Measurements from ENCODE around the gene TNIP2.
"Not testable (repeated sequence)": the region's sequence is repeated elsewhere in the genome, so short reads cannot be mapped to it uniquely, and the experiment has no call there.

TNIP2 gene

GRCh38 chr4:2793586-2794485 is 37.7 kb upstream of the TNIP2 start:
- peak; percentile 25 for DNase-seq (ENCODE audit: low spot score)

- peak; percentile 72 for DNase-seq (ENCODE audit: low spot score)
Measured at GRCh38 chr4:2792711-2793585, 36.8 kb upstream of the TNIP2 start, which contains the start of gene SH3BP2. TSS of gene SH3BP2 (plus strand) at chr4:2793085. CDS start at chr4:2820618, 27,533 bp downstream.

- DNase-seq (ENCODE audit: low spot score), result no peak
Measured at GRCh38 chr4:2792396-2792710, 36.2 kb upstream of the TNIP2 start.

GRCh38 chr4:2791518-2792395 is 35.6 kb upstream of the TNIP2 start:
- no peak for DNase-seq (ENCODE audit: low spot score)

GRCh38 chr4:2790583-2791517 is 34.7 kb upstream of the TNIP2 start:
- DNase-seq (ENCODE audit: low spot score), result no peak

- no peak for DNase-seq (ENCODE audit: low spot score)
Measured at GRCh38 chr4:2789793-2790582, 33.9 kb upstream of the TNIP2 start.

- no peak for DNase-seq (ENCODE audit: low spot score)
Measured at GRCh38 chr4:2789351-2789750, 33.2 kb upstream of the TNIP2 start.

- DNase-seq (ENCODE audit: low spot score), result no peak
Measured at GRCh38 chr4:2788532-2789103, 32.5 kb upstream of the TNIP2 start.

- no peak for DNase-seq (ENCODE audit: low spot score)
Measured at GRCh38 chr4:2788101-2788500, 32.0 kb upstream of the TNIP2 start.

GRCh38 chr4:2787230-2788100 is 31.3 kb upstream of the TNIP2 start:
- DNase-seq (ENCODE audit: low spot score), result no peak

GRCh38 chr4:2786794-2787229 is 30.7 kb upstream of the TNIP2 start:
- no peak for DNase-seq (ENCODE audit: low spot score)

GRCh38 chr4:2786152-2786671 is 30.1 kb upstream of the TNIP2 start:
- no peak for DNase-seq (ENCODE audit: low spot score)

GRCh38 chr4:2785613-2786012 is 29.5 kb upstream of the TNIP2 start:
- no peak for DNase-seq (ENCODE audit: low spot score)

GRCh38 chr4:2783790-2784189 is 27.7 kb upstream of the TNIP2 start:
- DNase-seq (ENCODE audit: low spot score), result no peak

GRCh38 chr4:2781911-2782310 is 25.8 kb upstream of the TNIP2 start:
- no peak for DNase-seq (ENCODE audit: low spot score)

- not testable (repeated sequence) for DNase-seq (ENCODE audit: low spot score)
Measured at GRCh38 chr4:2780643-2781042, 24.5 kb upstream of the TNIP2 start.

- DNase-seq (ENCODE audit: low spot score), result no peak
Measured at GRCh38 chr4:2771264-2771663, 15.1 kb upstream of the TNIP2 start.

- no peak for DNase-seq (ENCODE audit: low spot score)
Measured at GRCh38 chr4:2768921-2769336, 12.8 kb upstream of the TNIP2 start.

Data from LoVo (cell line).